GM18868 (cell line): ENCODE data around the gene ABCD2.
A peak's percentile ranks its signal among the peaks of the same experiment; 100 is the strongest.
"Not testable (repeated sequence)": the region's sequence is repeated elsewhere in the genome, so short reads cannot be mapped to it uniquely, and the experiment has no call there.

Experiments
- ATAC-seq: cut with Tn5 transposase; IDR thresholded peaks from one replicate; pipeline ENCODE4 v1.9.1; 2021; ENCODE audit warnings: mild to moderate bottlenecking, moderate library complexity; ENCODE audit not compliant: unreplicated experiment

ABCD2 gene

DNA sequence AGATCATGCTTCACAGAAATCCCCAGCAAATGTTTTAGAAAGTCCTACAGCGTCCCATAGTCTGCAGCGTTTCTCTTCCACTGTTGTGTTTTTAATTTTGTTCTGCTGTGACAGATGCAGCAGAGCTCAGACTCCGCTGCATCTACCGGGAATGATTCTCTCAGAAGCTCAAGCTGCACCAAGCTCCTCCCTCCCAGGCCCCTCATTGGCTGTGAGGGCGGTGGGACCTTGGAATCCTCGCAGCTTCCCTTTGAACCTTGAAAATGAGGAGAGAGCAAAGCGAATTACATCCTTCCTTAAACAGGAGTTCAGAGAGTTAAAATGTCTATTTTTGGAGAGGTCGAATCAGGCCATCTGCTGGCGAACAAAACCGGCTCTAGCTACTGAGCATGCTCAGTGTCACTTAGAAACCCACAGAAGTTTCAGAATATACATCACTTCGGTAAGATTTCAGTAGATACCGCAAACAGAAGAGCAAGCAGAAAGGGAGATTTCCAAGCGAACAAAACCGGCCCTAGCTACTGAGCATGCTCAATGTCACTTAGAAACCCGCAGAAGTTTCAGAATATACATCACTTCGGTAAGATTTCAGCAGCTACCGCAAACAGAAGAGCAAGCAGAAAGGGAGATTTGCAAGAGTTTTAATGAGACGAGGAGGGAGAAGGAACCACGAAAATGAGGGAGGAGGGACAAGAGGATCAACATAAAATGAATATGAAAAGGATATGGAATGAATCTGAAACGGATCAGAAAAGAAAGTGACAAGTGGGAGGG lies at the start of gene ABCD2:
Gene ABCD2 (minus strand): TSS at position 144 of the 774 bp plus-strand sequence. CDS start 188 bp downstream, outside the sequence.
- peak; percentile 74 for ATAC-seq

DNA sequence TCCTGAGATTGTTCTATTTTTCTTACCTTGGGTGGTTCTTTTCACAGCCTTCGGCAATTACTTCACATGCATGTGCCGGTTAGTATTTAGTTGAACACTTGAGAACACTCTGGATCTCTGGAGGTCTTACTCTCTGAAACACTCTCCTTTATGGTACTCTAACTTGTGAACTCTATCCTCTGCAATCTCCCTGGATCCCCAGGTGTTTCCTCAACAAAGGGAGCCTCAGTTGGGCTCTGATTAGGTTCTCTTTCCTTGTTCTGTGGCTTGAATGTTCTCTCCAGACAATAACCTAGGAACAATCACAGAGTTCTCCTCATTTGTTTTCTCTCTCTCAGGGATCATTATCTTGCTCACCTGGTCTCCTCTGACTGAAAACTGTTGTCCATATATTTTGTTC lies 40.5 kb upstream of the ABCD2 start:
- ATAC-seq: no peak

DNA sequence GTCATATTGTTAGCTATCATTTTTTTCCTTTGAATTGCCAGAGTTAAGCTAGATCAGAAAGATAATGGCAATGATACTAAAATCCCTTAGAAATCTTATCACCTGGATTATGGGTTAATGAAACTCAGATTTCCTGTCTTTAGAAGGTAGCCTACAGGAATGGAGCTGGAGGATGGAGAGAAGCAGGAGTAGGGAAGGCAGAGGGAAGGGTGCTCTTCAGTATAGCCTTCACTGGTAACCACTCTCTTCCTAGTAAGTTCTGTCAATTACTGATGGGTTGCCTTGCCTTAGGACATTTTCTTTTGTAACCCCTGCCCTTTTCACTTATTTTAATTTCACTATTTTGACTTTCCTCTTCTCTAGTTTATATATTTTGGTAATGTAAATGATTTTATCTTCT lies 27.8 kb upstream of the ABCD2 start:
- ATAC-seq: no peak

DNA sequence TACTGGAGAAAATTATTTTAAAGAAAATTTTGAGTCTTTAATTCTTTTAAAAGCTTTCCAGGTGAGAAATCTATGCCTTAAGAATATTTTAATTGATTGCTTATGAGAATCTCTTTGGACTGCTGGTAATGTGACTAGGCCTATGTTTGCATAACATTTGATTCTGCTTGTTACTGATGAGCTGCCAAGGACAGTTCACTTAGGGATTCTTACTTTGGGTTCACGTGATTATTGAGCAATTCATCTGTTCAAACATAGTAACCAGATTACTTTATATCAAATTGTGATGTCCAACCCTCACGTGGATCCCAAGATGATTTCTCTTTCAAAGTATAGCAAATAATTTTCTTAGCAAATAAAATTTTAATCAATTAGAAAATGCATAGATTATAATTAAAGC lies 27.4 kb upstream of the ABCD2 start:
- no peak for ATAC-seq

DNA sequence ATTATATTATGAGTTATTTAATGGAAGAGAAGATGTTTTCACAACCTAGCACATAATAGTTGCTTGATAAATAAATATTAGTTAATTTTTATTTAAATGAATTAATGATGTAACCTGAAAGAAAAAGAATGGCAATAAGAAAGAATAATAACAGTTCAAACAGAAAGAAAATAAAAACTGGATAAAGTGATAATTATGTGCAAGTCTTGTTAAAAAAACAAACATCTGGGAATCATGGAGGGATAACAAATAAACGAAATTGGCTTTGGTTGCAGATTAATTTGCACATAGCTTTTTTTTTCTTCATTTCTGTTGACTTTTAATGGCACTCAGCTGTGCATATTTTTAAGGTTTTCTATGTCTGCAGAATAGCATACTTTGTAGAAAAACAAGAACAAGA lies 23.4 kb upstream of the ABCD2 start:
- no peak for ATAC-seq

- no peak for ATAC-seq
Observed at GRCh38 chr12:39638840-39639239, 19.2 kb upstream of the ABCD2 start.

GRCh38 chr12:39638178-39638577 lies 18.6 kb upstream of the ABCD2 start:
- no peak for ATAC-seq

GRCh38 chr12:39632670-39633069 lies 13.1 kb upstream of the ABCD2 start:
- ATAC-seq: no peak

- ATAC-seq: peak; percentile 56
Observed at GRCh38 chr12:39628836-39629235, 9.2 kb upstream of the ABCD2 start.

- ATAC-seq: no peak
Observed at GRCh38 chr12:39627914-39628313, 8.3 kb upstream of the ABCD2 start.

DNA sequence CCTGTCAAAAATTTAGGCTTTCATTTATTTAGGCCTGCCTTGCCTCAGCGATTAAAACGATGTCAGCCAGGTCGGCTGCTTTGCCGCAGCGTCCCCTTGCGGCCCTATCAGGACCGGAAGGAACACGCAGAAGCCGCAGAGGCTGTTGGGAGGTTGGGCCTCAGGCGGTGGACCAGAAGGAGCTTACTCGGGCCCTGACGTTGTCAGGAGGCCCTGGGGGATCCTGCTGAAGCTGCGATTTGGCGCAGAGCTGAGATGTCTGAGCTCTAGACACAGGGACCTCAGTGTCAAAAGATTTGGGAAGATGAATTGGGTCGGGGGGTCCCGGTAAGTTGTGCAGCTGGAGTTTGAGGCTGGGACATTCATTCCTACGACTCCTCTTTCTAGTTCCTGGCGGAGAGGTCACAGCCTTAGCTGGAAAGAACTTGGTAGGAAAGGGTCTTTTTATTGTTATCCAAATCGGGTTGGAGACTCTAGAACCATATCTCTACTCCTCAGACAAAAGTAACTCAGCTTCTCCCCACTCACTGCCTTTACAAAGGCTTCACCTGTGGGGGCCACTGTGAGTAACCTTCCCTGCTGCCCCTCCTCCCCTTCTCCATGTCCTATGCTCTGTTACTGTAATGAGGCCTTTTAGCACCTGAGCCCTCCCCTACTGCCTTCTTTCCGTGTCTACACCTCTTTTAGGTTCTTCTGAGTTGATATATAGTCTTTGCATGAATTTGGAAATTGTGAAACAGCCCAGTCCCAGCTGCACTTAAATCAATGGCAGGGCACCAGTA lies 6.6 kb upstream of the ABCD2 start:
- ATAC-seq: no peak

DNA sequence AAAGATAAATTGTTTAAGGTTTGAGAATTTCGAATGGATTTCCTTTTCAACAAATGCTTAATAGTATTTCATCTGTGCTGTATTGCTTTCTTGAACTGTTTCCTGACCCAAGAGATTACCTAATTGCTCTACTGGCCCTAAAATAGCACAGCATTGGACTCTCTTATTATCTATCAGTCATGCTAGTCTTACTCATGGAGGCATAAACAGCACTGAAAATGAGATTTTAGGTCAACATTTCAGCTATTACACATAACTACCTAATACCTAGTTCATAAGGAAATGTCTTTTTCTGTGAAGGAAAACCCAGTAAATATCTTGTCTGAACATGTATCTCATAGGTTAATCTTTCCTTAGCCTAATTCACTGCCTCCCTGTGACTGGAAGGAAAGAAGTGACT lies 4.3 kb upstream of the ABCD2 start:
- no peak for ATAC-seq

DNA sequence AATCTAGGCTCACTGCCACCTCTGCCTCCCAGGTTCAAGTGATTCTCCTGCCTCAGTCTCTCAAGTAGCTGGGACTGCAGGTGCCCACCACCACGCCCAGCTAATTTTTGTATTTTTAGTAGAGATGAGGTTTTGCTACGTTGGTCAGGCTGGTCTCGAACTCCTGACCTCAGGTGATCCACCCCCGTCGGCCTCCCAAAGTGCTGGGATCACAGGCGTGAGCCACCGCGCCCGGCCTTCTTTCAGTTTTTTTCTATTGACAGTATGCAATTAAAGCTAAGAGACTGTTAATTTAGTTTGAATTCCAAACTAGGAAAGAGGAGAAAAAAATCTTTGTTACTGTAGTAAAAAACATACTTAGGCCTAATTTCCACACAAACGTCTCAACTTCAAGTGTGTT lies 3.6 kb upstream of the ABCD2 start:
- not testable (repeated sequence) for ATAC-seq

DNA sequence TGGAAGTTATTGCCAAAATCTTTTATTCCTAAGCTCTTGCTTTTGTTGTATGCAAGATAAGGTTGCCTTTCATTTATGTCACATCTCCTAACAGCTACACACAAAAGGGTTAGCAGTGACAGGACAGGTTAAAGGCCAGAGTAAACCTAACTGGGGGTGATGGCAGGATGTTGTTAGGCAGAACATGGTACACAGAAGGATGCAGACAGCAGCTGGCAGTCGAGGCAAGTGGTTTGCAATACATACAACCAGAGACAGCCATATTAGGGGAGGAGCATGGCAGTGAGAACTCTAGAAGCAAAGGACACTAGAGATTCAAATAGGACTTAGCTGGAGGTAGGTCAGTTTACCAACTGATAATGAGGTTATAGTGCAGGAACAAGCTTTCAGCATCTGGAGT lies 2.7 kb upstream of the ABCD2 start:
- no peak for ATAC-seq

DNA sequence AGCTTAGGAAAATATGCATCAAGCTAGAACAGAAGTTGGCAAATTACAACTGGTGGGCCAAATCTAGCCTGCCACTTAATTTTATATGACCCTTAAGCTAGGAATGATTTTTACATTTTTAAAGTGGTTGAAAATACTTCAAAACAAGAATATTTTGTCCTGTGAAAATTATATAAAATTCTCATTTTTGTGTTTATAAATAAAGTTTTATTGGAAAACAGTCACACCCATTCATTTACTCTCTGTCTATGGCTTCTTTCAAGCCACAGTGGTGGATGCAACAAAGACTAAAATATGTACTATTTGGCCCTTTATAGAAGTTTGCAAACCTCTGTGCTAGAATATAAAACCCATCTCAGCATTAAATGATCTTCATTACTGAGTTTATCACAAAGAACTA lies 2.1 kb upstream of the ABCD2 start:
- no peak for ATAC-seq

DNA sequence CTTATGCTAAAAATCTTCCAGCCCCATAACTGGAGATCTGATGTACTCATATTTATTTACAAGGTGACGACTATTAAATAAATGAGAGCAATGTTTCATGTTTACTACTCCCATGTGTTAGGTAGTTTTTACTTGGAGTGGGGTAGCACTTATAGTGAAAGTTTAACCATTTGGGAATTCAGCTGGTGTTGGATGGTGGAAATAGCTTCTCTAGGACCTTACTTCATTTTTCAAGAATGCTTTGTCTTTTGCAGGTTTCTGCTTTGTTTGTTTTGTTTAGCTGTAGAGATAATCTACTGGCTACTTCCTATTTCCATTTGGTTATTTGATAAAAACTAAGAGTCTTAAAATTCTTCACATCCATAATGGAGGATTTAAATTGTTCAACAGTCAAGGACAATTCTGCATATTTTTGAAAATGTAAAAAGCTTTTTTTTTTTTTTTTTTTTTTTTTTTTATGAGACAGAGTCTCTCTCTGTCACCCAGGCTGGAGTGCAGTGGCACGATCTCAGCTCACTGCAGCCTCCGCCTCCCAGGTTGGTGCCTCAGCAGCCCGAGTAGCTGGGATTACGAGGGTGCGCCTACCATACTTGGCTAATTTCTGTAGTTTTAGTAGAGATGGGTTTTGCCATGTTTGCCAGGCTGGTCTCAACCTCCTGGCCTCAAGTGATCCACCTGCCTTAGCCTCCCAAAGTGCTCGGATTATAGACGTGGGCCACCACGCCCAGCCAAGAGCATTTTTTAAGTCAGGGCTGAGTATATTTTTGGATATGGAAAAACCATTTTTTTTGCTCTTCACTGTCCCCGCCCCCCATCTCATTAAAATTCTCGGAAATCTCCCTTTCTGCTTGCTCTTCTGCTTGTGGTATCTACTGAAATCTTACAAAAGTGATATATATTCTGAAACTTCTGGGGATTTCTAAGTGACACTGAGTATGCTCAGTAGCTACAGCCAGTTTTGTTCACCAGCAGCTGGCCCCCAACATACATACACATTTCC lies 1.4 kb upstream of the ABCD2 start:
- ATAC-seq: peak; percentile 47

DNA sequence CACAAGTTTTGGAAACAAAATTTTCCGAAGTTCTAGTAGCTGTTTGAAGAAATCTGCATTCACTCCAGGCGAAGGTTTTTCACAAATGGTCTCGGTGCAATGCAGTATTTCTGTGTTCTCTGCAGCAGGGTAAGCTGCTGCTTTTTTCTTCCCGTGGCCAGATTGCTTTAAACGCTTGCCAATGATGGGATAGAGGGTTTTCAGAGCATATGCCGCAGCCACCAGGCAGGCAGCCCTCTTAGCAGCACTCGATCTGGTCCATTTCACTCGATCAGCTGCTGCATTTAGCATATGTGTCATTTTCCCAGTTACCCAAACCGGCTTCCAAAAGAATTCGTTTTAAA lies 315 bp downstream of the ABCD2 start:
- peak; percentile 14 for ATAC-seq

DNA sequence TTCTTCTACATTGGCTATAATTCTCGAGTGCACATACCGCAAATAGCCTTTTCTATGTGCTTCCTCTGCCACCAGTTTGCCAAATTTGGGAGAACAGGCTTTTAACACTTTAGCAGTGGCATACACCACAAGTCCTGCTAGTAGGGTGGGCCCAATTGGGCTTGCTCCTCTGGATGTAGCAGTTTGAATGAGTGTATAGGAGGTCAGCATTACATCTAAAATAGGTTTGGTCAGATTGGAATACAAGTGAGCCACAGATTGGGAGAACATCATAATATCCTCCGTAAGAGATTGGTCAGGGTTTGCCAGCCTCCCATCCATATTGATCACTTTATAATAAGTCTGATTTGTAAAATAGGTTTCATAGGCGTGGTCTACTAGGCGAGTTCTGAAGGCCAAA lies 902 bp downstream of the ABCD2 start:
- no peak for ATAC-seq

- ATAC-seq: peak; percentile 14
Observed at GRCh38 chr12:39617887-39618286, 1.7 kb downstream of the ABCD2 start.

GRCh38 chr12:39616666-39617065 lies 2.9 kb downstream of the ABCD2 start:
- no peak for ATAC-seq

DNA sequence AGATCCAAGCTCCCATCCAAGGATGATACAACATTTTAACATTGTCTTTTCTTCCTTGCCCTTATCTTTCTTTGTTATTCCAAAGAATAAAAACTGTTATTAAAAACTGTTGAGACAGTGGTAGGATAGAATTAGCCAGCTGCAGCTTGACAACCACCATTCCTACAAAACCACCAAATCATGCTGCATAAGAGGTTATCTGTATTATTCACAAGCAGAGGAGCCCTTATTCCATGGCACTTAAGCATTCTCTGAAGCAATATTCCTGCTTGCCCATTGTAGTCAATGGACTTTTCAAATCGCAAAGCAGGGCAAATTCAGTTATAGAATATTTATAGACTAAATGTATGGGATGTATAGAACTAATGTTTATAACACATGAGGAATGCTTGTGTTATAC lies 3.4 kb downstream of the ABCD2 start:
- no peak for ATAC-seq
